SK-N-MC (cell line): Measurements from ENCODE around the gene AKAP10.

ENCODE experiments used
- EZH2 ChIP-seq: fragments of 200-600 bp; sonication (generic); IDR thresholded peaks from one replicate; pipeline ENCODE4 v1.6.1; 2017; ENCODE audit warnings: antibody characterized with exemption
- FOXP2 ChIP-seq: optimal IDR thresholded peaks from 2 replicates; pipeline ENCODE3; 2011; ENCODE audit warnings: mild to moderate bottlenecking, moderate library complexity; ENCODE audit not compliant: insufficient read depth; ENCODE audit errors: extremely low read length, control extremely low read depth
- POLR2AphosphoS5 ChIP-seq: IDR thresholded peaks from 2 replicates; pipeline ENCODE4 v1.6.1; 2012; ENCODE audit warnings: mild to moderate bottlenecking, low read depth, low read length, borderline replicate concordance

DNA sequence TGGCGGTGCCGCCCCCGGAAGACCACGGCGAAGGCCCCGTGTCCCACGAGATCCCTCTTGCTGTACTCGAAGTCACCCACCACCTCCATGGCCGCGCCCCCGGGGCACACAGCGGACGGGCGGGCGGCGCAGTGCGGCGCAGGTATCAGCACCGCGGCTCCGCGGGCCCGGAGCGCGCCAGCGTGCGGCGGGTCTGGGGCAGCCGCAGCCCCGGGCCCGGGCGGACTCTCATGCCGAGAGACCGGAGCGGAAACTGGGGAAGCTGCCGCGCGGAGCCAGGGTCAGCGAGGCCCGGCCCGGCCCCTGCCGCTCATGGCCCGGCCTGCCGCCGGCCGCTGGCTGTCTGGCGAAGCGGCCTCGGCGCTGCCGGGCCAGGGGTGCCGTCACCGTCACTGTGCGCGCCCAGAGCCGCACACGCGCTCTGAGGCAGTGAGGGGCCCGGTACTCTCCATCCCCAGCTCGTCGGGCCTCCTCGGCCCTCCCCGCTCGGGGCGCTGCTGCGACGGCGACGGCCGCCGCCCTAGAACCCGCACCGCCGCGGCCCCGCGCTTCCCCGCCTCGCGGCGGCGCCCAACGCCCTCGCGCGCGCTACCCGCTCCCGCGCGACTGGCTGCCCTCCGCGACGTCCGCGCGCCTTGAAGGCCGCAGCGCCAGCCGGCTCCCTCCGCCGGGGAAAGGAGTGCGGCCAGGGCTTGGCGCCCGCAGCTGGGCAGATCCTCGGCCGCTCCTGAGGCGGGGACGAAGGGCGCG, 110.1 kb downstream of the AKAP10 start, which contains the start of gene ULK2:
- TF ChIP-seq EZH2 (no peak), POLR2AphosphoS5 (no peak), FOXP2 (no peak)
